ENCODE measurements around the gene ZFR2.
"Not testable (repeated sequence)": the region's sequence is repeated elsewhere in the genome, so short reads cannot be mapped to it uniquely, and the experiment has no call there.

ZFR2 gene

GRCh38 chr19:3836887-3837286, 32.0 kb downstream of the ZFR2 start:
- DNase-seq = no peak

GRCh38 chr19:3835055-3835435, 33.8 kb downstream of the ZFR2 start:
- no peak for DNase-seq

- DNase-seq = no peak
Observed at GRCh38 chr19:3834349-3835054, 34.3 kb downstream of the ZFR2 start.

- no peak for DNase-seq
Observed at GRCh38 chr19:3833578-3834348, 35.1 kb downstream of the ZFR2 start.

GRCh38 chr19:3832001-3832400, 36.8 kb downstream of the ZFR2 start:
- no peak for DNase-seq

- no peak for DNase-seq
Observed at GRCh38 chr19:3831601-3832000, 37.2 kb downstream of the ZFR2 start.

- peak; percentile 22 for DNase-seq
Observed at GRCh38 chr19:3830621-3831589, 37.9 kb downstream of the ZFR2 start.

GRCh38 chr19:3827306-3827705, 41.5 kb downstream of the ZFR2 start:
- no peak for DNase-seq

GRCh38 chr19:3826163-3826562, 42.7 kb downstream of the ZFR2 start:
- DNase-seq = no peak

- no peak for DNase-seq
Observed at GRCh38 chr19:3825286-3825956, 43.4 kb downstream of the ZFR2 start.

- no peak for DNase-seq
Observed at GRCh38 chr19:3823350-3823713, 45.5 kb downstream of the ZFR2 start.

- no peak for DNase-seq
Observed at GRCh38 chr19:3822683-3823349, 46.0 kb downstream of the ZFR2 start.

GRCh38 chr19:3821857-3822364, 46.9 kb downstream of the ZFR2 start:
- DNase-seq = peak; percentile 81

GRCh38 chr19:3821156-3821555, 47.7 kb downstream of the ZFR2 start:
- DNase-seq = peak; percentile 81

- DNase-seq = no peak
Observed at GRCh38 chr19:3819989-3820388, 48.8 kb downstream of the ZFR2 start.

- DNase-seq = no peak
Observed at GRCh38 chr19:3818918-3819317, 49.9 kb downstream of the ZFR2 start.

GRCh38 chr19:3818466-3818865, 50.4 kb downstream of the ZFR2 start:
- DNase-seq = no peak

- DNase-seq = peak; percentile 32
Observed at GRCh38 chr19:3817761-3818160, 51.1 kb downstream of the ZFR2 start.

- DNase-seq = no peak
Observed at GRCh38 chr19:3816566-3817218, 52.1 kb downstream of the ZFR2 start.

- not testable (repeated sequence) for DNase-seq
Observed at GRCh38 chr19:3816148-3816547, 52.7 kb downstream of the ZFR2 start.

GRCh38 chr19:3814648-3815047, 54.2 kb downstream of the ZFR2 start:
- DNase-seq = no peak
